Prostate gland (tissue), 2 donors: Measurements from ENCODE around the gene ELMO1. TPM values are rescaled to one million over a fixed set of nuclear protein-coding genes. Genes with fewer than 3 reads are reported as not detected.

Source experiments
- DNase-seq: peaks from one replicate; pipeline ENCODE4 v3.0.0-alpha.2; 2019; ENCODE audit warnings: low spot score
- H3K27ac ChIP-seq, 2 donors: fragments of 200-600 bp; sonication (generic); 2 replicates each; pipeline ENCODE4 v1.5.1; 2017 to 2019
- H3K27me3 ChIP-seq: fragments of 200-600 bp; sonication (generic); replicated peaks from 2 replicates; pipeline ENCODE4 v1.5.1; 2019; ENCODE audit not compliant: insufficient read depth
- H3K36me3 ChIP-seq, 2 donors: fragments of 200-600 bp; sonication (generic); 1 replicate in 1 of 2; 2 replicates in 1 of 2; pipeline versions ENCODE4 v1.5.1 to v1.8.1; 2017 to 2019
- H3K4me1 ChIP-seq: fragments of 200-600 bp; sonication (generic); replicated peaks from 2 replicates; pipeline ENCODE4 v1.5.1; 2019
- H3K4me3 ChIP-seq, 2 donors: fragments of 200-600 bp; sonication (generic); 2 replicates each; pipeline ENCODE4 v1.5.1; 2017 to 2019
- H3K9me3 ChIP-seq: fragments of 200-600 bp; sonication (generic); 2 replicates; pipeline ENCODE4 v1.5.1; 2017
- CTCF ChIP-seq, 4 experiments: fragments of 200-600 bp in 2 of 4; fragments of 450-650 bp in 2 of 4; sonication (generic) in 2 of 4; IDR thresholded peaks; 1 replicate in 3 of 4; 2 replicates in 1 of 4; pipeline ENCODE4 v1.5.1; 2016 to 2019; ENCODE audit warnings: antibody characterized with exemption in 4 of 4, mild to moderate bottlenecking in 2 of 4, moderate library complexity in 2 of 4
- POLR2A ChIP-seq: fragments of 450-650 bp; IDR thresholded peaks from one replicate; pipeline ENCODE4 v1.6.1; 2016; ENCODE audit warnings: antibody characterized with exemption, mild to moderate bottlenecking
- POLR2AphosphoS5 ChIP-seq: sonication (generic); formaldehyde crosslinking; IDR thresholded peaks from one replicate; pipeline ENCODE4 v1.6.1; 2017; ENCODE audit warnings: antibody characterized with exemption
- WGBS: methylation state at CpG from one replicate; pipeline ENCODE4 v1.1.5; 2018; 5-methylcytosine and 5-hydroxymethylcytosine counted together
- intact Hi-C: fragments of 100-400 bp; cut with DNase I; formaldehyde crosslinking; loops from one replicate; pipeline ENCODE4 v1.14.2; 2022
- total RNA-seq, 2 donors: library from RNA; depleted of rRNA; stranded (reverse); fragments of >200 nt; gene quantifications; one replicate each; pipeline ENCODE4 v1.1.0, GENCODE V29; 2016

Gene ELMO1
- total RNA-seq, 2 donors from 2014 or later = 6.7 to 19.3 TPM

- TF ChIP-seq POLR2AphosphoS5 (no peak), POLR2A (no peak), CTCF (IDR thresholded peaks at IDR 0.05) (no peak)
- H3K36me3 ChIP-seq = no peaks in the 10 kb centered on the region
- no peak for DNase-seq
- no peak overlapping the region for H3K27ac ChIP-seq
- intact Hi-C loops = no loop called here
- H3K27me3 ChIP-seq = no peaks in the 10 kb centered on the region
- H3K4me1 ChIP-seq = no peaks in the 10 kb centered on the region
- WGBS = 97% methylated on average over 2 of the region's 2 CpGs
- H3K4me3 ChIP-seq = no peak overlapping the region
- no peaks in the 10 kb centered on the region for H3K9me3 ChIP-seq
Measured at GRCh38 chr7:36918591-36918990, 530.1 kb downstream of the ELMO1 start.

DNA sequence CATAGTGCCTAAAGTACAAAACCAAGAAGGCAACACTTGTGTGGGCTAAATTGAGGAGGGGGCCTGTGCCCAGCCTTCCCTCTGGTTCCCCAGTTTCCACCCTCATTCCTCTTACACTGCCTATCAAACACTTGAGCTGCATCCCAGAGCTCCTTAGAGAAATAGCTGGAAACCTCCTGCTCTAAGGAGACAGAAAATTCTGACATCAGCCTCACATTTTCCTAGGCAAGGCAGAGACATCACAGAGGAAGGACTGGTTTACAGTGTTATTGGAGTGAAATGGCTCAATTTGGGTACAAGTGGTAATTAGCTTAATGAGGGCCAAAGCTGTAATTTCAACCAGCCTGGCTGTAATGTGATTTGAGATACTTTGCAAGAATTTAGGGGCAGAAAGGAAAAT is 532.0 kb downstream of the ELMO1 start:
- H3K9me3 ChIP-seq = no peaks in the 10 kb centered on the region
- TF ChIP-seq POLR2A (no peak), CTCF (IDR thresholded peaks at IDR 0.05) (no peak), POLR2AphosphoS5 (no peak)
- no peak for DNase-seq
- H3K27ac ChIP-seq = no peak overlapping the region
- H3K36me3 ChIP-seq = no peaks in the 10 kb centered on the region
- H3K27me3 ChIP-seq = no peaks in the 10 kb centered on the region
- H3K4me3 ChIP-seq = no peak overlapping the region
- intact Hi-C loops = no loop called here
- H3K4me1 ChIP-seq = no peaks in the 10 kb centered on the region

- intact Hi-C loops = no loop called here
Measured at GRCh38 chr7:36916116-36916515, 532.5 kb downstream of the ELMO1 start.

GRCh38 chr7:36911788-36912187 is 536.9 kb downstream of the ELMO1 start:
- WGBS = 75% methylated on average over 5 of the region's 5 CpGs
- intact Hi-C loops = no loop called here
- Histone ChIP-seq H3K4me3 (no peak overlapping the region), H3K36me3 (no peaks in the 10 kb centered on the region), H3K4me1 (no peaks in the 10 kb centered on the region), H3K27ac (no peak overlapping the region), H3K27me3 (no peaks in the 10 kb centered on the region), H3K9me3 (no peaks in the 10 kb centered on the region)
- DNase-seq = no peak
- TF ChIP-seq POLR2A = no peak
- no peak for TF ChIP-seq POLR2AphosphoS5
- no peak for TF ChIP-seq CTCF (IDR thresholded peaks at IDR 0.05)

More at GRCh38 chr7:36916116-36916515, 532.5 kb downstream of the ELMO1 start:
- Histone ChIP-seq H3K36me3 (no peaks in the 10 kb centered on the region), H3K27me3 (no peaks in the 10 kb centered on the region), H3K4me1 (no peaks in the 10 kb centered on the region), H3K4me3 (no peak overlapping the region), H3K27ac (no peak overlapping the region), H3K9me3 (no peaks in the 10 kb centered on the region)
- 74% methylated on average over 3 of the region's 3 CpGs for WGBS
- no peak for DNase-seq
- TF ChIP-seq CTCF (IDR thresholded peaks at IDR 0.05) = no peak

DNA sequence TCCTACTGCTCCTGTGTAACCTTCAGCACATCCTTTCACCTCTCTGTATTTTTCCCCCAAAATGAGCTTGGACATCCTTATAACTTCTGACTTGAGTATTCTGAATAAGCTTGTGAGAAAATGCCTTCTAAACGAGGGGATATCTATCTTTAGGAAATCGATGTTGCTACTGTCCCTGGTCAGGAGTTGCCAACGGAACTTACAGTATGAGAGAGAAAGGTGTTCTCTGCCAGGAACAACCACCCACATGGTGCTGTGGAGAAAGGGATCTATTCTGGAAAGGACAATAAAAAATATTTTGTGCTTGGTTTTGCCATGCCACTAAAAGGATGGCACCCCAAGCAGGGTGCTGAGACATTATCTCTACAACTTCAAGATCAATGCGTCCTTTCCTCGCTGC is 537.8 kb downstream of the ELMO1 start:
- TF ChIP-seq POLR2A = no peak
- TF ChIP-seq CTCF (IDR thresholded peaks at IDR 0.05) = no peak
- no peak for TF ChIP-seq POLR2AphosphoS5
- Histone ChIP-seq H3K27ac (no peak overlapping the region), H3K4me1 (no peaks in the 10 kb centered on the region), H3K9me3 (no peaks in the 10 kb centered on the region), H3K4me3 (no peak overlapping the region), H3K27me3 (no peaks in the 10 kb centered on the region), H3K36me3 (no peaks in the 10 kb centered on the region)
- intact Hi-C loops = no loop called here
- DNase-seq = no peak
- WGBS = 93% methylated on average over 5 of the region's 5 CpGs
